Right lobe of liver (tissue), 4 donors: Measurements from ENCODE around the gene LENEP.
A peak's percentile ranks its signal among the peaks of the same experiment; 100 is the strongest.

Experiments
- CTCF ChIP-seq, 4 donors: fragments of 200-600 bp in 3 of 4; fragments of 450-650 bp in 1 of 4; IDR thresholded peaks; one replicate each; pipeline versions ENCODE4 v1.5.1 to v1.8.0; 2016 to 2022; ENCODE audit warnings: antibody characterized with exemption in 4 of 4, mild to moderate bottlenecking in 2 of 4
- POLR2A ChIP-seq: fragments of 450-650 bp; IDR thresholded peaks from one replicate; pipeline ENCODE4 v1.6.1; 2017; ENCODE audit warnings: antibody characterized with exemption, mild to moderate bottlenecking
- donor health status: DM: no; HTN: no; CAD: no.
- donor health status: DM: no; HTN: no; CAD: no.
- donor health status: DM: no; HTN: yes; CAD: no.

- TF ChIP-seq POLR2A (peak; percentile 88), CTCF (IDR thresholded peaks at IDR 0.05) (peak in 2 of 4 donors; percentile 7 to 15)
Measured at GRCh38 chr1:155000726-155001424, 7.5 kb downstream of the LENEP start.
